ENCODE measurements around the gene CENPP.

DNA sequence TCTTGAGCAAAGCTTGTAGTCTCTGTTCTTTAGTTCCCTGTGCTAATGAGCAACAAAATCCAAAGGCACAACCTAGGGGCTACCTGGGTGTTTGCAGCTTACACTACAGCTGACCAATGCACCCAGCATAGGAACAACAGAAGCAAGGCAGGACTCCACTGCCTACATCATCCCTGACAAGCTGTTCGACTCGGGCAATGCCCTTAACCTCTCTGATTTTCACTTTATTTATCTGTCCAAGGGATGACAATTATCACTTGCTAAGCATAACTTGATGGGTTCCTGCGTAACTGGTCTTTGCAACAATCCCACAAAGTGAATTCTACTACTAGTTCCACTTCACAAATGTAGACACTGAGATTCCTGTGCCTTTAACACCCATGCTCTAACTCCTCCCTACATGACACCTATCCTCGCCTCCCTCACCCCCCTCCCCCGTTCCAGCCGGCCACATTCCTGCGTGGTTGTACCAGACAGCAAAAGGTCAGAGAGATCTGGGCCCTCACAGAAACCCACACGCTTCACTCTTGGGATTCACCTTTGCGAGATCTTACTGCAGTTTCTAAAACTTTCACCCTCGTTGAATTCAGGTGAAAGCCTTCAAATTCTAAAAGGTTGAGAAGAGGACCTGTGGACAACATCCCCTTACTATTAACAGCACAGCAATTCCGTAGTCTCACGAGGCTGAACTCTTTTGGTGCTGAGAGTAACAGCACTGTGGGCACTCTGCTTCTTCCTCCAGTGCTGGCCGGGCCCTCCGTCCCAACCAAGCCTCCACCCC, 343.2 kb downstream of the CENPP start:
- TF ChIP-seq POLR2A (IDR thresholded peaks at IDR 0.05; ENCODE audit: low read length) (no peak), GATA1 (IDR thresholded peaks at IDR 0.05; ENCODE audit: low read depth, low read length) (no peak)

Measured in erythroblast (primary cell).